Measurements from ENCODE around the gene SLC2A6. TPM values are rescaled to one million over a fixed set of nuclear protein-coding genes. Genes with fewer than 3 reads are reported as not detected.

SLC2A6 gene
- total RNA-seq, 1 experiment from 2014 or later, result 18.7 TPM

DNA sequence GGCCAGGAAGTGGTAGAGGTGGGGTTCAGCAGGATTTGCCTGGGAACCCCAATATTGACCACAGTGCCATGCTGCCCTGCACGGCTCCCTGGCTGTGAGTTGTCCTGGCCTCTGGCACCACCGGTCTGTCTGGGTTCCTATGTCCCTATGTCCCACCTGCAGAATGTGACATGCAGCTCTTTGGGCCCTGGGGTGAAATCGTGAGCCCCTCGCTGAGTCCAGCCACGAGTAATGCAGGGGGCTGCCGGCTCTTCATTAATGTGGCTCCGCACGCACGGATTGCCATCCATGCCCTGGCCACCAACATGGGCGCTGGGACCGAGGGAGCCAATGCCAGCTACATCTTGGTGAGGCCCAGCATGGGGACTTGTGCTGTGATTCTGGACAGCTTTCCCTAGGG lies 21.2 kb downstream of the SLC2A6 start:
- Histone ChIP-seq H3K23me2 (ENCODE audit: insufficient read length, low read depth, low read length, poor library complexity, severe bottlenecking) (peaks cover 13% of the 10 kb centered on the region), H2AFZ (ENCODE audit: low read length) (no peak overlapping the region), H3K18ac (ENCODE audit: insufficient read length, low read depth, low read length) (no peak overlapping the region), H2BK120ac (ENCODE audit: low read depth, low read length, poor library complexity, severe bottlenecking) (no peak overlapping the region), H3K14ac (ENCODE audit: insufficient read depth, low read length) (no peak overlapping the region), H3K23ac (ENCODE audit: insufficient read length, low read depth, low read length) (no peak overlapping the region), H3K4me2 (ENCODE audit: insufficient read depth, insufficient read length, low read length) (no peak overlapping the region), H3K9ac (ENCODE audit: extremely low read depth, insufficient read length, low read length) (no peak overlapping the region), H2BK20ac (ENCODE audit: low read depth, low read length, poor library complexity, severe bottlenecking) (no peak overlapping the region), H4K5ac (ENCODE audit: insufficient read length, low read depth, low read length) (no peak overlapping the region), H3K27me3 (ENCODE audit: insufficient read depth, low read length) (no peaks in the 10 kb centered on the region), H4K20me1 (ENCODE audit: control insufficient read depth, insufficient read depth, insufficient read length) (peaks cover 2% of the 10 kb centered on the region), H3K4ac (ENCODE audit: low read depth, low read length) (no peak overlapping the region), H3K79me1 (ENCODE audit: insufficient read depth, low read depth, low read length, poor library complexity, severe bottlenecking) (no peaks in the 10 kb centered on the region), H4K91ac (ENCODE audit: insufficient read length, low read depth, low read length) (no peak overlapping the region), H2BK5ac (ENCODE audit: insufficient read length, low read length) (no peak overlapping the region), H3K4me1 (ENCODE audit: insufficient read depth, low read length) (peaks cover 7% of the 10 kb centered on the region; the same call in 1 of the 2 replicates), H4K8ac (replicated peaks; ENCODE audit: insufficient read length, low read depth, low read length) (no peak overlapping the region), H3K27ac (ENCODE audit: insufficient read length, low read depth, low read length) (no peak overlapping the region), H3K56ac (ENCODE audit: insufficient read length, low read depth, low read length) (no peak overlapping the region), H3K9me3 (ENCODE audit: control insufficient read depth, low read depth, low read length) (no peaks in the 10 kb centered on the region), H3K79me2 (ENCODE audit: insufficient read depth, low read length) (no peaks in the 10 kb centered on the region), H2BK12ac (ENCODE audit: insufficient read length, low read depth, low read length) (no peak overlapping the region), H3T11ph (ENCODE audit: low read length) (no peak overlapping the region), H2AK5ac (ENCODE audit: insufficient read length, low read length) (no peak overlapping the region), H2BK15ac (ENCODE audit: low read depth, low read length) (no peak overlapping the region)
- H3K4me1 Mint-ChIP-seq, result peaks cover 16 to 25% of the 10 kb centered on the region in 2 experiments
- TF ChIP-seq, protein P1, sequence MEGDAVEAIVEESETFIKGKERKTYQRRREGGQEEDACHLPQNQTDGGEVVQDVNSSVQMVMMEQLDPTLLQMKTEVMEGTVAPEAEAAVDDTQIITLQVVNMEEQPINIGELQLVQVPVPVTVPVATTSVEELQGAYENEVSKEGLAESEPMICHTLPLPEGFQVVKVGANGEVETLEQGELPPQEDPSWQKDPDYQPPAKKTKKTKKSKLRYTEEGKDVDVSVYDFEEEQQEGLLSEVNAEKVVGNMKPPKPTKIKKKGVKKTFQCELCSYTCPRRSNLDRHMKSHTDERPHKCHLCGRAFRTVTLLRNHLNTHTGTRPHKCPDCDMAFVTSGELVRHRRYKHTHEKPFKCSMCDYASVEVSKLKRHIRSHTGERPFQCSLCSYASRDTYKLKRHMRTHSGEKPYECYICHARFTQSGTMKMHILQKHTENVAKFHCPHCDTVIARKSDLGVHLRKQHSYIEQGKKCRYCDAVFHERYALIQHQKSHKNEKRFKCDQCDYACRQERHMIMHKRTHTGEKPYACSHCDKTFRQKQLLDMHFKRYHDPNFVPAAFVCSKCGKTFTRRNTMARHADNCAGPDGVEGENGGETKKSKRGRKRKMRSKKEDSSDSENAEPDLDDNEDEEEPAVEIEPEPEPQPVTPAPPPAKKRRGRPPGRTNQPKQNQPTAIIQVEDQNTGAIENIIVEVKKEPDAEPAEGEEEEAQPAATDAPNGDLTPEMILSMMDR (conservative IDR thresholded peaks at IDR 0.05), result no peak
- no peaks in the 10 kb centered on the region; a peak in 1 of 7 replicates for H3K36me3 Mint-ChIP-seq (ENCODE audit: insufficient read depth in 1 of 3, low read depth in 3 of 3)
- H3K27ac Mint-ChIP-seq, result no peak overlapping the region
- no peaks in the 10 kb centered on the region; a peak in 1 of 5 replicates for H3K9me3 Mint-ChIP-seq
- H3K27me3 Mint-ChIP-seq (ENCODE audit: low read depth), result peaks cover 8% of the 10 kb centered on the region
- no CpG with 5 or more reads among the region's 11 CpGs for WGBS (ENCODE audit: extremely low coverage, insufficient read length, low lambda C conversion rate)
- no peak overlapping the region for H3K4me3 Mint-ChIP-seq
- no peak for DNase-seq
